NCI-H2081 (cell line): ENCODE data around the gene FBXO46.
"Not testable (repeated sequence)": the region's sequence is repeated elsewhere in the genome, so short reads cannot be mapped to it uniquely, and the experiment has no call there.

Experiments used
- DNase-seq, 2 experiments: peaks; one replicate each; lab custom pipeline; 2025; lab: John Stamatoyannopoulos, UW

Gene FBXO46

DNA sequence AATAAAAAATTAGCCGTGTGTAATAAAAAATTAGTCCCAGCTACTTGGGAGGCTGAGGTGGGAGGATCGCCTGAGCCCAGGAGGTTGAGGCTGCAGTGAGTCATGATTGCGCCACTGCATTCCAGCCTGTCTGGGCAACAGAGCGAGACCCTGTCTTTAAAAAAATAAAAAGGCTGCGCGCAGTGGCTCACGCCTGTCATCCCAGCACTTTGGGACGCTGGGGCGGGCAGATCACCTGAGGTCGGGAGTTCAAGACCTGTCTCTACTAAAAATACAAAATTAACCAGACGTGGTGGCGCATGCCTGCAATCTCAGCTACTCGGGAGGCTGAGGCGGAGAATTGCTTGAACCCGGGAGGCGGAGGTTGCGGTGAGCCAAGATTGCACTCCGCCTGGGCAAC, 2.0 kb downstream of the FBXO46 start:
- not testable (repeated sequence) for DNase-seq

DNA sequence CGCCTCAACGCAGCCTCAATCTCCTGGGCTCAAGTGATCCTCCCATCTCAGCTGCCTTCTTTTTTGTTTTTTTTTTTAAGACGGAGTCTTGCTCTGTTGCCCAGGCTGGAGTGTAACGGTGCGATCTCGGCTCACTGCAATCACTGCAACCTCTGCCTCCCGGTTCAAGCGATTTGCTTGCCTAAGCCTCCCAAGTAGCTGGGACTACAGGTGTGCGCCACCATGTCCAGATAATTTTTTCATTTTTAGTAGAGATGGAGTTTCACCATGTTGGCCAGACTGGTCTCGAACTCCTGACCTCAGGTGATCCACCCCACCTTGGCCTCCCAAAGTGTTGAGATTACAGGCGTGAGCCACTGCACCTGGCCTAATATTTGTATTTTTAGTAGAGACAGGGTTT, 10.6 kb downstream of the FBXO46 start:
- DNase-seq = not testable (repeated sequence)

DNA sequence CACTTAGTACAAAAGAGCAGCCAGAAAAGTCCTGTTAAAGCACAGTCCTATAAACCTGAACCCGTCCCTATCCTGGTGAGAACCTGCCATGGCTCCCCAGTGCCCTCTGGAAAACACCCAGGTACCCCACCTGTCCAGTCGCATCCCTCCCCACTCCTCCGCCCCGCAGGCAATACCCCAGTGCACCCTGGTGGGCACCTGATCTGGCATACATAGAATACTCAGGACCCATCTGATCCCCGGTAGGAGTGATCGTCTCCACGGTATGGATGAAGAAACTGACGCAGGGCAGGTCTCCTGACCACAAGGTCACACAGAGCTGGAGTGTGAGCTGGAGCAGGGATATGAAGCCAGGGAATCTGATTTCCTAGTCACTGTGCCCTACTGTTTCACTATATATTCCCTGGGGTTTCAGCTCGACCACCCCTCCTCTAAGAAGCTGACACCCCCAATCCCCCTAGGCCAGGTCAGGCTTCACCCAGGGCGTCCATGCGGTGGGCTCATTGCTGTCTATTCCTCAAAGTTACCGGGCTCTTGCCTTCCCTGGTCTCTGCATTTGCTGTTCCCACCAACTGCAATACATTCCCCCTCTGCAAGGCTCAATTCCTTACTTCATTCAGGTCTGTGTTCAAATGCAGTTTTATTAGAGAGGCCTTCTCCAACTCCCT, 12.6 kb downstream of the FBXO46 start:
- DNase-seq = no peak

DNA sequence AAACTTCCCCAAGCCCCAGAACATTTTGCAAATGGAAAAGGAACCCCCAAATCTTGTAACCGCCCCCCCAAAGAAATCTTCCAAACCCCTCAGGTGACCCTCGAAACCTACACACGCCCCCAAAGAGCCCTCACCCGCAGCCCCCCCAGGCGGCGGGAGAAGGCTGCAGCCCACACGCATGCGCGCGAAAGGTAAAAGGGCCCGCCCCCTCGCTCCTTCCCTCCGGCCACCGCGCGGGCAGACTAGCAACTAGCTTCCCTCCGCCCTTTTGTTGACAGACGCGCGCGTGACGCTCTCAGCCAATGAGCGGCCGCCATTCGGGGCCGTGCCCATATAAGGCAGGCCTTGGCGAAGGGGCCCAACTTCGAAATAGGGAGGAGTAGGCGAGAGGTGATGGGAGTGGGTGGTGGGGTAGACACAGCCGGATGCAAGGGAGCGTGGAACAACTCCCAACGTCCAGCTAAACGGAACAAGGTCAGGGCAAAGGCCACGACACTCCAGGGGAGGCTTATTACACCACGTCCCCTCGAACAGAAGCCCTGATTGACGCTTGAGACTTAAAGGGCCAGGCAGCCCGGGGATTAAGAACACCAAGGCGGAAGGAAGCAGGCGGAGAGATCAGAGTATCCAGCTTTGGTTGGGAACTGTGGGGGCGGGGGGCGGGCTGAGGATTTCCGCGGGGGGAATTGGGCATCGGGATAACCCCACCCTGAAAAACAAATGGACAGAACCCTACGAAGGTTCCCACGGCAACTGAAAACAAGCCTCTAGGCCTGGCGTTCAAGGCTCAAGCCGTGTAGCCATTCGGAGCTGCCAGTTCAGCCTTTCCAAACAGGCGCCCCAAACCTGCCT, 13.3 kb downstream of the FBXO46 start:
- DNase-seq = peak; percentile 98 to 99

DNA sequence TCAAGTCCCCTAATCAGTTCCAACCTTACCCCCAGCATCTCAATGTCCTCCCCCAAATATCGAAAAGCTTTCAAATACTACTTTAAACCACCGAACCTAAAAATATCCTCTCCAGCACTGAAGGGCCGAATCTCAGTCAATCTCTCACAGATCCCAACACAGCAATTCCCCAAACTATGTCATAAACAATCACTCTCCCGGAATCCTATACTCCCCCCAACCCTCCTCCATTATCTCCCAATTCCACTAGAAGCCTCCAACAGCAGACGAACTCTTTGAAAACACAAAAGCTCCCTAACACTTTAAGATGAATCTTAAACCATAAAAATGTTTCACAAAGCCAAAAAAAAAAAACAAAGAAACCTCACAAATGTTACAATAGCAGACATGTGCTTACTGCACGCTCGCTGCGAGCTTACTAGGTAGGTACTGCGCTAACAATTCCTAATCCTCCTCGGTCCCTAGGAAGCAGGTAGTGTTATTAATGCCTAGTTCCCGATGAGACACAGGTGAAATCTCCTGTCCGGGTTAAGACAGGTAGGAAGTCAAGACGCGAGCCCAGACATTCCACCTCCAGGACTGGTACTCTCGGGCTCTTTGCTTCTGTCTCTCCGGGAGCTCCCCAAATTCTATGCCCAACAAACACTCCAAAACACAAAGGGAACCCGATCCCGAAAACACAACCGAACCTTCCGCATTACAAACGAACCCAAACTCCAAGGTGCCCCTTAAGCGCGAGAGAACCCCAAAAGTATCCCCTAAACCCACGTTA, 14.2 kb downstream of the FBXO46 start:
- DNase-seq = no peak

DNA sequence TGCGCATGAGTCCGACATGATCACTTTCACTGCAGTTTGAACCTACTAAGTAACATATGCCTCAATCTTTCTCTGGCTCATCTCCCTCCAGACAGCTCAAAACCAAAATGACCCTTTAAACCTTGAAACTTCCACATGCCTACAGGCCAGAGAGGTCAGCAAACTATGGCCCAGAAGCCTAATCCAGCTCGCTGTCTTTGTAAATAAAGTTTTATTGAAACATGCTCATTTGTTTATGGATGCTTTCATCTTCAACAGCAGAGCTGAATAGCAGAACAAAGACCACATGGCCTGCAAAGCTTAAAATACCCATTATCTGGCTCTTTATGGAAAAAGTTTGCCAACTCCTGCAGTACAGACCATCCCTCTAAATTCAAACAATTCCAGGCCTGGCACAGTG, 15.6 kb downstream of the FBXO46 start:
- no peak for DNase-seq

DNA sequence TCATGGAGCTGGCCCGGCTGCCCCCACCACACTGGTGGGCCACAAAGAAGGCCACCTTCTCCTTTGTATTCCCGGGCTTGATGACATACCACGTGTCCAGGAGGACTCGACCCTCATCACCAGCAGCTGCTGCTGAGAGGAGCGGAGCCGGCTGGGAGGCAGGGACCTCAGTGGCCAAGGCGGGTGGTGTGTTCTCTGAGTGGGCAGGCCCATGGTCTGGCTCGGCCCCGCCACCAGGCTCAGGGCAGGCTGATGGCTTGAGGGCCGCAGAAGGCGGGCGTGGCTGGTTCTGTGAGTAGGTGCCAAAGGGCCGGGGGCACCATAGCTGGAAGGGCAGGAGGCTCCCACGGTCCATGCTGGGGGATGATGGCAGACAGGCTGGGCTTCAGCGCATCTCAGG, 17.6 kb downstream of the FBXO46 start:
- no peak for DNase-seq

DNA sequence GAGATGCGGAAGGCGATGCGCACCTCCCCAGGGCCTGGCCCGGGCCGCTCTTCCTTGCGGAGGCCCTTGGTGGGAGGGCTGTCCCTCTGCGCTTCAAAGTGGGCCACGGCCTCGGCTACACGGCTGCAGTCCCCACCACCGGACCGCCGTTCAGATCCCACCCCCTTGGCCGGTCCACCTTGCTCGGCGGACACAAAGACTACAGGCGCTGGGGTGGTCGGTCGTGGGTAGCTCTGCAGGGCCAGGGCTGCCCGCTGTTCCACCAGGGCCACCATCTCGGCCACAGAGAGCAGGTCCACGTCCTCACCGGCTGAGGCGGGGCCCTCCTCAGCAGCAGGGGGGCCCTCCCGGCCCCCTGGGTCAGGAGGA, 18.0 kb downstream of the FBXO46 start:
- DNase-seq = no peak

DNA sequence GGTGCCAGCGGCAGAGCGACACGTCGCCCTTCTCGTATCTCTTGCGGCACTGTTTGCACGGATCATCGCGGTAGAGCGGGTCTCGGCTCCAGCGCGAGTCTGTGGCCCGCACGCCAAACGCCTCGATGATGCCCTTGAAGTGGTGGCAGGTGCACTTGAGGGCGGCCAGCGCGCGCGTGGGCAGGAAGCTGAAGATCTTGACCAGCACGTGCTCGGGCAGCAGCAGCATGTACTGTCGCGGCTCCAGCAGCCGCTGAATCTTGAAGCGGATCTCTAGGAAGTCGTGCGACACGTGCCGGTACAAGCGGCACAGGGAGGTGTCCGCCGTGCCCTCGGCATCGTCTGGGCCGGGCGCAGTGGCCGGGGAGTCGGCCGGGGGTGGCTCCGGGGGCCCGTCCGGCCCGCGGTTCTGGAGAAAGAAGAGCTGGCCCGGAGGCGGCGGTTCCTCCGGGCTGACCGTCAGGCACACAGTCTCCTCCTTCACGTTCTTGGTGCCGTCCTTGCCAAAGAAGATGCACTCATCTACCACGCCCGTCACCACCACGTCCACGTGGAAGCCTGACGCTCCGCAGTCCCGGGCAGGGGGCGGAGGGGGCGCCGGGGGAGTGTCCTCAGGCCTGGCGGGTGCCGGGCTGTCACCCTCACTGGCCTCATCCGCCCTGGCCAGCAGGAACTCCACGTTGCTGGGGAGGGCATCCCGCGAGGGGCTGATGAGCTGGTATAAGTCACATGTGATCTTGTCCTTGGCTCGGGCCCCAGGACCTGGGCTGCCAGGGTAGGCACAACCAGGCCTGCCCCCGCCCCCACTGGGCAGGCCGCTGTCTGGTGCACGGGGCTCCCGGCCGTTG, 18.6 kb downstream of the FBXO46 start:
- no peak for DNase-seq

DNA sequence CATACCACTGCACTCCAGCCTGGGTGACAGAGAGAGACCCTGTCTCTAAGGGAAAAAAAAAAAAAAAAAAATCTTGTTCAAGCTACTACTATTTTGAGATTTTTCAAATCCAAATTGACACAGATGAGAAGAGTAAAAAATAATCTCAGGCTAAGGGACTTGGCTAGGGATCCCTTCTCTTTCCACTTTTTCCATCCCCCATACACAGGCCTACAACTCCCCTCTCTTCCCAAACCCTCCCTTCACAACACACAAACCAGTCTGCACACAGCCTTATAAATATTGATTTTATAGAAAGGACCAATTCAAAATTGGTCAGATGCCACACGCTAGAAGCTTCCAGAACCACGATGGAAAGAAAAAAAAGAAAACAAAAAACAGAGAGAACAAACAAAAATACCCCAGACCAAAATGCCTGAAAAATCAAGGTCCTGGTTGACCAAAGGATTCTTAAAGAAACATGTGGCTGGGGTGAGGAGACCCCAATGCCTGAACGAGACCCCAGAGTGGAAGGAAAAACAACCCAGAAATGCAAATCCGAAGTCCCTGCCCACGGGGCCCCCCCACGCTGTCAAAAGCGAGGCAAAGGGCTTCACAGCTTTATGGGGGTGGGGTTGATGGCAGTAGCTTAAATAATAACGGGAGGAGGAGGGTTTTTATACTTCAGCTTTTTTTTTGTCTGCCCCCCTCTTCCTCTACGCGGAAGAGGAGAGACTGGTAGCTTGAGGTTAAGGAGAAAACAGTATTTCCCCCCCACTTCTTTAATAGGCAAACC, 20.2 kb downstream of the FBXO46 start:
- DNase-seq = no peak

DNA sequence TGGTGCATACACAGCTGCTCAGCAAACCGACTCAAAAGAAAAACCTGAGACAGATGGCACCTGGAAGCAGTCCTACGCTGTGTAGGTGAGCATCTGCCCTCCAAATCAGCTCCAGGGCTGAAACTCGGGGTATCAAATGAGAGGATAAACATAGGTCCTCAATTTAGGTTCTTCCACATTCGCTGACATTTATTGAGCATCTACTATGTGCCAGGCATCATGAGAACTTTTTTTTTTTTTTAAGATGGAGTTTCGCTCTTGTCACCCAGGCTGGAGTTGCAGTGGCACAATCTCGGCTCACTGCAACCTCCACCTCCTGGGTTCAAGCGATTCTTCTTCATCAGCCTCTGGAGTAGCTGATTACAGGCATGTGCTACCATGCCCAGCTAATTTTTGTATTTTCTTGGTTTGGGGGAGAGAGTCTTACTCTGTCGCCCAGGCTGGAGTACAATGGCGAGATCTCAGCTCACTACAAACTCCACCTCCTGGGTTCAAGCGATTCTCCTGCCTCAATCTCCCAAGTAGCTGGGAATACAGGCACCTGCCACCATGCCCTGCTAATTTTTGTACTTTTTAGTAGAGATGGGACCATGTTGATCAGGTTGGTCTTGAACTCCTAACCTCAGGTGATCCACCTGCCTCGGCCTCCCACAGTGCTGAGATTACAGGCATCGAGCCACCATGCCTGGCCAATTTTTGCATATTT, 24.8 kb downstream of the FBXO46 start:
- DNase-seq = no peak

DNA sequence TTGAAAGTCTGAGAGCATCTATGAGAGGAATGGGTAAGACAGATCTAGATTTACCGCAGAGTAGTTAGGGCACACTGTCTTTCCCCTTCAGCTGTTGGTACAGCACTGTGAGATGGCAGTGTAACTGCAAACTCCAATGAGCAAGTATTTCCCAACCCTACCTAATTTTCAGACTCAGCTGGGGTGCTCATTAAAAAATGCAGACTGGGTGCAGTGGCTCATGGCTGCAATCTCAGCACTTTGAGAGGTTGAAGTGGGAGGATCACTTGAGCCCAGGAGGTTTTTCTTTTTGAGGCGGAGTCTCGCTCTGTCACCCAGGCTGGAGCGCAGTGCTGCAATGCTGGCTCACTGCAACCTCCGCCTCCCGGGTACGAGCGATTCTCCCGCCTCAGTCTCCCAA, 25.6 kb downstream of the FBXO46 start:
- DNase-seq = no peak

DNA sequence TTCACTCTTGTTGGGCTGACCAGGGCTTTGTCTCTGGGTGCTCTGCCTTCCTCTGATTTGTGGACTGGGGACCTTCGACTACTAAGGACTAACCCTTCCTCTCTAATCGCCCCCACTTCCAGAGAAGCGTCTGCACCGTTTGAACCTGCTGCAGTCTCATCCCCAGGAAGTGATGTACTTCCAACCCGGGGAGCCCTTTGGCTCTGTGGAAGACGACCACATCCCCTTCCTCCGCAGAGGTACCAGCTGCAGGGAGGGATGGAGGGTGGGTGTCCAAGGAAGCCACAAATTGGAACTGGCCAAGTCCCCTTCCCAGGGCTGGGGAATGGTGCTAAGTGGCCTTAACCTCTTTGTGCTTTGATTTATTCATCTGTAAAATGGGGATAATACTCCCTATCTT, 29.0 kb downstream of the FBXO46 start:
- DNase-seq = no peak

DNA sequence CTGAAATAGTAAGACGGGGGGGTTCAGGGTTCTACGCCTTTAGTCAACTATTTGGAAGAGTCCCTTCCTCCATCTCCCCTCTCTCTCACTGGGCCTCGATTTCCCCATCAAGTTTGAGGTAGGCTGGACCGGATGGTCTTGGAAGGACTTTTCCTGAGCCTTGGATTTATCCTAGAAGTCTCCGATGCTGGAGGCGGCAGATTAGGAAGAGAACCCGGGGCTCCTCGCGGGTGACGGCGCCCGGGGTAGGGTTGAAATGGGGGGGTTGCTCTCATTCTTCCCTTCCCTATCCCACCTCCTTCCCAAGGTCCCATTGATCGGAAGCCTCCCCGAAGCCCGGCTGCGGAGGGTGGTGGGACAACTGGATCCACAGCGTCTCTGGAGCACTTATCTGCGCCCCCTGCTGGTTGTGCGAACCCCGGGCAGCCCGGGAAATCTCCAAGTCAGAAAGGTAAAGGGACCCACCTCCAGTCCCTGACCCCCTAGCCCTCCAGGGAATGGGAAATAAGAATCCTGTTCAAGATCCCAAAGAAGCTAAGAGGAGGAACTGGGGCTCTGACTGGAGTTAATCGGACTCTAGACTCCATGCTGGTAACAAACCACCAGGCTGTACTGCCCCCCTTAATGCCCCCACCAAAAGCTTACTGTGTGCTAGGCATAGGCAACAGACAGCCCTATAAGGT, 37.4 kb downstream of the FBXO46 start:
- DNase-seq = peak; percentile 59 to 61

DNA sequence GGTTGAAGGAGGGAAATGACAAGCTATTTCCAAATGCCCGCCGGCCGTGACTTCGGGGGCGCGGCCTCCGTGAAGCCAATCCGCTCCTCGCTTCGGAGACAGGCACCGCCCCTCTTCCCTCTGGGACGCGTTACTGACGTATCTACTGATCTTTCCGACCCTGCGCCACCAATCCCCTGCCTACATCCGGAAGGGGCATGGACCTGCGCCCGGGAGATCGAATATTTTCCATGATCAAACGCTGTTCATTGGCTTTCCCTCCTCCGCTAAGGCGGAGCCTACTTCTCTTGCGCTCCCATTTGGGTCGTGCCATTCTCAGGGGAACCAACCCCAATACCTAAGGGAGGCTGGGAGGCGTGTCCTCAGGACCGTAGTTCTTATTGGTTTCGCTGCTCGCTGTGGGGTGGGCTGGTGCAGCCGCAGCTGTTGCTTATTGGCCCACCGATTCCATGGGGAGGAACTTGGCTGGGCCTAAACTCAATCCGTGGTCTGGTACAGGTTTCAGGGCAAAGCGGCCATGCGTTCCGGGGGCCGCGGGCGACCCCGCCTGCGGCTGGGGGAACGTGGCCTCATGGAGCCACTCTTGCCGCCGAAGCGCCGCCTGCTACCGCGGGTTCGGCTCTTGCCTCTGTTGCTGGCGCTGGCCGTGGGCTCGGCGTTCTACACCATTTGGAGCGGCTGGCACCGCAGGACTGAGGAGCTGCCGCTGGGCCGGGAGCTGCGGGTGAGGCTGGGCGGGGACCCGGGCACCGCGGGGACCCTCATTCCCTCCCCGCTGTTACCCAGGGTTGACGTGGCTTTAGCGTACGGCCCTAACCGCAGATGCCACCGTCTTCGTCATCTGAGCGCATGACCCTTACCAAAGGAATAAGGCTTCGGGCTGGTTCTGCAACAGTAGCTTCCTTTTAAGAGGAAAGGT, 38.2 kb downstream of the FBXO46 start, which contains the start of gene QPCTL:
Gene QPCTL (plus strand): TSS at position 480 of the 919 bp plus-strand sequence. CDS start 38 bp downstream, at position 518.
- DNase-seq = peak; percentile 100

DNA sequence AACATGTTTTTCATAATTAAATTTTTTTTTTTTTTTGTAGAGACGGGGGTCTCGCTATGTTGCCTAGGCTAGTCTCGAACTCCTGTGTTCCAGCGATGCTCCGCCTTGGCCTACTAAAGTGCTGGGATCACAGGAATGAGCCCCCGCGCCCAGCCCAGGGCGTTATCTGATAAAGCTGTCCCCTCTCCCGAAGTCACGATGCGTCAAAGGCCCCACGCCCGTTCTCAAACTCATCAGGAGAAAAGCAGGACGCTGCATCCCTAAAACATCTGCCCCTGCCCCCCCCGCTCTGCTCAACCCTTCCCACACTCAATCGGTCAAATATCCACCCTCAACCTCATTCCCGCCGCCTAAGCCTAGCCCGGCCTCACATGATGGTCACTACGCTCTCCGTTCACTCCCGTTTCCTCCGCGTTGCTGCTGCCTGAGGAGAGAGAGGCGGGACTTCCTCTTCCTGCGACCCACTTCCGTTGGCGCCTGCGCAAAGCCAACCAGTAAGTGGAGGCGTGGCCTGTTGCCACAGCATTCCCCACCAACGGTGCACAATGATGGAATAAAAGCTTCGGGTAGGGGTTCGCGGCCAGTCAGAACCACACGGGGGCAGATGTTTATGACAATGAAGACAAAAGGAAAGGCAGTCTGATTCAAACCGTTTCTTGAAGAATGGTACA, 39.0 kb downstream of the FBXO46 start, which contains the start of gene SNRPD2:
Gene SNRPD2 (minus strand): TSS at position 438 of the 671 bp plus-strand sequence. CDS start 65 bp downstream, at position 373.
- peak; percentile 93 for DNase-seq

DNA sequence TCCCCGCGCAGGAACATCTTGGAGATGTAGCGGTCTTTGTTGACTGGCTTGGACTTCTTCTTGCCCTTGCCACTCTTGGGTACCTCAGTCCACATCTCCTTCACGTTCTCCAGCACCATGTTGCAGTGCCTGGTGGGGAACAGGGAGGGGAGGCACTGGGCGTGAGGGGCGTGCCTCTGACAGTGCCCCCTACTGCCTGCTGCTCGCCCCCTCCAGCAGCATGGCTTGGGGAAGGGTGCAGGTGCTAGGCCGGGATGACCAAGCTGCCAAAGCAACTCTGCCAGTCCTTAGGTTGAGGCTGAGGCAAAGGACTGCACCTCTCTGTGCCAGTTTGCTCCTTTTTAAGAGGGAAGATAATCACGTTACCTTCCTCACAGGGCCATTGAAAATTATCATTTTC, 43.1 kb downstream of the FBXO46 start:
- no peak for DNase-seq

DNA sequence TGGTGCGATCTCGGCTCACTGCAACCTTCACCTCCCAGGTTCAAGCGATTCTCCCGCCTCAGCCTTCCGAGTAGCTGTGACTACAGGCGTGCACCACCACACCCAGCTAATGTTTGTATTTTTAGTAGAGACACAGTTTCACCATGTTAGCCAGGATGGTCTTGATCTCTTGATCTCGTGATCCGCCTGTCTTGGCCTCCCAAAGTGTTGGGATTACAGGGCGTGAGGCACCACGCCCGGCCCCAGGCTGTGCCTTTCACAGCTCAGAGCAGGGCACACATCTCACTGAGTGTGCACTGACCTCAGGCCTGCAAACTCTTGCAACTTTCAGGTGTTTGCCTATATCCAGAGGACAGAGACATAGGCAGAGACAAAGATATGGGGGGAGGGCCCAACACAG, 45.7 kb downstream of the FBXO46 start:
- not testable (repeated sequence) for DNase-seq
